Brain microvascular endothelial cell (primary cell): ENCODE results near the gene TEPSIN.

Experiments
- DNase-seq: peaks from one replicate; pipeline ENCODE4 v3.0.0-alpha.2; 2020
- H3K27ac ChIP-seq: fragments of 250-450 bp; sonication (Bioruptor Pico); 2 replicates; pipeline ENCODE4 v1.5.1; 2020; ENCODE audit warnings: mild to moderate bottlenecking, moderate library complexity
- H3K27me3 ChIP-seq: fragments of 250-450 bp; sonication (Bioruptor Pico); replicated peaks from 2 replicates; pipeline ENCODE4 v1.5.1; 2020; ENCODE audit warnings: mild to moderate bottlenecking
- H3K36me3 ChIP-seq: fragments of 250-450 bp; sonication (Bioruptor Pico); replicated peaks from 2 replicates; pipeline ENCODE4 v1.5.1; 2020; ENCODE audit warnings: mild to moderate bottlenecking
- H3K4me3 ChIP-seq: 2 replicates; pipeline ENCODE4 v1.5.1; 2011; ENCODE audit warnings: low read depth, mild to moderate bottlenecking, control low read depth, low read length, moderate library complexity
- CTCF ChIP-seq: IDR thresholded peaks from 2 replicates; pipeline ENCODE4 v1.5.1; 2011; ENCODE audit warnings: low read depth, mild to moderate bottlenecking, moderate library complexity, low read length, control low read depth, inconsistent platforms; ENCODE audit errors: missing control alignments
- in situ Hi-C: cut with HindIII; loops from 2 replicates; pipeline ENCODE4 v1.10.0; 2017; ENCODE audit warnings: low sequenced_read_pairs, low pct_ligation_motif_present

TEPSIN gene

DNA sequence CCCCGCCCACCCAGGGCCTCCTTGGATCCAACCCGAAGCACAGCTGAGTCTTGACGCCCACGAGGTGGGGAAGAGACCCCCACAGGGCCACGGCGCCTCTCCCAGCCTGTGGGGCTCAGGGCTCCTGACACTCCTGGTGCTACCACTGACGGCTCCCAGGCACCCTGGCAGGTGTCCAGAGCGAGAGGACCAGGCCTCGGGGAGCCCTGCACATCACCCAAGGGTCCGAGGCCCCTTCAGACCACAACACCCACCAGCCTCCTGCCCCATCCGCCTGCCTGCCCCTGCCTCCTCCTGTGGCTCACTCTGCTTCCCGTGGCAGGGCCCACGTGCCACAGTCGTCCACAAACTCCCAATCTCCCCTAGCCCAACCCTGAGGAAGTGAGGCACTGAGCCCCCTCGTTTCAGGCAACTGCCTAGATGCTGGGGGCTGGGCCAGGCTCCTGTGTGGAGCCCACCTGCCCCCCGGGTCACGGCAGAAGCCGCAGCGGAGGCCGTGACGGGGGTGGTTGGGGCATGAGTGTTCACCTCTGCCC, 44.6 kb downstream of the TEPSIN start:
- Histone ChIP-seq H3K4me3 (no peak overlapping the region), H3K27me3 (no peaks in the 10 kb centered on the region), H3K36me3 (no peaks in the 10 kb centered on the region), H3K27ac (no peak overlapping the region)
- in situ Hi-C loops = no loop called here
- no peak for DNase-seq
- no peak for TF ChIP-seq CTCF

DNA sequence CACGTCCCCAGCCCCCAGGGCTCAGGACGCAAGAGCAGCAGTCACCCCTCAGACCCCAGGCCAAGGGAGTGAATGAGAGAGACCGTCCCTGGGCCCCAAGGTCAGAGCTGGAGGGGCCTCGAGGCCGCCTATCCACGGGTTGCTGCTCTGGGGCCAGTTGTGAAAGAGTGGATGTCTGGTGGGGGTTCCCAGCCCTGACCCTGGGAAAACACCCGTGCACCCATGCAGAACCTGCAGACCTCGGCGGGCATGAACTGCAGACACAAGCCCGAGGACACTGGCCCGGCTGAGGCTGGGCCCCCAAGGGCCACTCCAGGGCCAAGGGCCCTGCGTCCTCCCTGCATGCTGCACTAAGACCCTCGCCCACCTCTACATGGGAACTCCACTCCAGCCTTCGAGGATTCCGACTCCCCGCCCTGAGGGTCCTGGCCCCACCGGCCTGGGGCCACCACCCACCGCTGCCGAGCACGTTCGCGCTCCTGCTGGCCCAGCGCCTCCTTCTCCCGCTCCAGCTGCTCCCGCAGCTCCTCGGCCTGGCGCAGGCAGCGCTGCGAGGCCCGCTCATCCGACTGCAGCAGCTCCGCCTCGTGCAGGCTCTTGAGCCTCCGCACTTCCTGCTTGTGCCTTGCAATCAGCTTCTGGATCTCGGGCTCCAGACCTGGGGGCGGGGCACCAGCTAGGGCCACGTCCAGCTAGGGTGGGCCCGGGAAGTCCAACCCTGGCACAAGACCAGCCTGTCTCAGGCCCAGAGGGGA, 45.2 kb downstream of the TEPSIN start:
- no peak overlapping the region for H3K4me3 ChIP-seq
- no peak for DNase-seq
- H3K36me3 ChIP-seq = no peaks in the 10 kb centered on the region

DNA sequence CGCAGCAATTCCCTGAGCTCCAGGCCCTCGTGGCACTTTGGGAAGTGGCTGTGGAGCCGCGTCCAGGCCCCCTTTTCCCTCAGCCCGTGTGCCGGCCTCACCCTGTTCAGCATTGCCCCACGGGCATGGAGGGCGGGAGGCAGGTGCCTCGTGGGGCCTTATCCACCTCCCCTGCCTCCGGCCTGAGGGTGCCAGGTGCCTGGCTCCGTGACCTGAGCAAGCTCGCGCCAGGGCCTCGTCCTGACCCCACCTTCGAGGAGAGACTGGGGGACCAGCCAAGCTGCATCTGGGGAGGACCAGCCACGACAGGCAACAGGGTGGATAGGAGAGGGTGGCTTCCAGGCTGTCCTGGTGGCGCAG, 45.8 kb downstream of the TEPSIN start:
- H3K27me3 ChIP-seq = no peaks in the 10 kb centered on the region
- no peak overlapping the region for H3K27ac ChIP-seq
- H3K36me3 ChIP-seq = no peaks in the 10 kb centered on the region
- H3K4me3 ChIP-seq = no peak overlapping the region
- in situ Hi-C loops = no loop called here
- DNase-seq = no peak
- no peak for TF ChIP-seq CTCF

More for the DNA sequence above, 45.2 kb downstream of the TEPSIN start:
- no peak overlapping the region for H3K27ac ChIP-seq
- no peaks in the 10 kb centered on the region for H3K27me3 ChIP-seq
- in situ Hi-C loops = no loop called here
- no peak for TF ChIP-seq CTCF

DNA sequence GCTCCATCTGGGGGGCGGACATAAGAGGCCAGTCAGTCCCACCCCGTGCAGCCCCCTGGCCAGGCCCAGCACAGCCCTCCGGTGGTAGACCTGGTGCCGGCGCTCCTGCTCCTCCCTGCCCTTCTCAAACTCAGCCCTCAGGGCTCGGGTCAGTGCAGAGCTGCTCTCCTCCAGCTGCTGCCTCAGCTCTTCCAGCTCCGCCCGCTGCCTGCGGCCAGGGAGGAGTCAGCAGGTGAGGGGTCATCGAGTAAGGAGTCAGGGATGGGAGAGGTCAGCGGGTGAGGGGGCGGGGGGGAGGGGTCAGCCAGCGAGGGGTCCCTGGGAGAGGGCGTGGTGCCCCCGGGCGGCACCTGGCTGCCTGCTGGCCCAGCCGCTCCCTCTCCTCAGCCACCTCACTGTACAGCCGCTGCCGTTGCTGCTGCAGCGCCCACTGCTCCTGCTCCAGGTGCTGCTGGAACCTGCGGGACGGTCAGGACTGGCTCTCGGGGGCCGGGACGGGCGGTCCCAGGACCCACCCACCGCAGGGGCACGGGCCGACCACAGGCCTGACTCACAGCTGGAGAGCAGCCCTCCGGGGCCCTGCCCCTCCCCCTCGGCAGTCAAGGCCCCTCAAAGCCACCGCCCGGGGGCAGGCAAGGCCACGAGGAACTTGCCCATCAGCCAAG, 46.3 kb downstream of the TEPSIN start:
- no peak overlapping the region for H3K4me3 ChIP-seq
- H3K36me3 ChIP-seq = no peaks in the 10 kb centered on the region
- no peaks in the 10 kb centered on the region for H3K27me3 ChIP-seq
- in situ Hi-C loops = no loop called here
- TF ChIP-seq CTCF = no peak
- DNase-seq = no peak
- H3K27ac ChIP-seq = no peak overlapping the region

DNA sequence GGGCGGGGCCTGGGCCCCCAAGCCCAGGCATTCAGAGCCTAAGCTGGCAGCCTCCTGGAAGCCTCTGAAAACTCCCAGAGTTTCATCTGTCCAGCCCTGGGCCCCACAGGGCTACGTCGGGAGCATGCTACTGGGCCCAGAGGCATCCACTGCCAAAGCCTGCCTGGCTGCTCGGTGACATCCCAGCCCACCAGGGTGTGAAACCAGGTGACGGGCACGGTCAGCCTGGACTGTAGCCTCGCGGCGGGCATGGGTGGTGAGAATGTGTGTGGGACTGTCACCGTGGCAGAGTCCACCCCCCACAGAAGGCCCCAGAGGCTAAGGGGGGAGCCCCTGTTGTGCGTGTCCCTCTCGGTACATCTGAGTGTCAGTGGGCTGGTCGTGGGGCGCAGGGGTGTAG, 47.2 kb downstream of the TEPSIN start:
- H3K4me3 ChIP-seq = no peak overlapping the region
- no peaks in the 10 kb centered on the region for H3K27me3 ChIP-seq
- DNase-seq = no peak
- H3K36me3 ChIP-seq = no peaks in the 10 kb centered on the region
- in situ Hi-C loops = no loop called here
- no peak for TF ChIP-seq CTCF
- no peak overlapping the region for H3K27ac ChIP-seq

DNA sequence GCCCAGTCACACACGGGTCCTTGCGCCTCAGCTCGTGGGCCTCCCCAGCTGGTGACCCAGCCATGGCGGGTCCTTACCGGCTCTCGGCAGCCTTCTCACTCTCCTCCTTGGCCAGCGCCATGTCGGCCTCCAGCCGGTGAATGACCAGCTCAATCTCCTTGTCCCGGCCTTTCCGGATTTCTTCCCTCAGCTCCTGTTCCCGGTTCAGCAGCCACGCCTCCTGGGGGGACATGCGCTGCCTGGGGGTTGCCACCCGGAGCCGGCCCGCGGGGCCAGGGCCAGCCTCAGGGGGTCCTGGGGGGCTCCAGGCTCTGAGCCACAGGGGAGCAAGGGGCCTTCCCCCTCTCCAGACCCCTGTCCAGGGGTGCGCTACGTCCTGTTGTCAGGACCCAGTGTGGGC, 47.7 kb downstream of the TEPSIN start:
- no peak overlapping the region for H3K4me3 ChIP-seq
- no peaks in the 10 kb centered on the region for H3K36me3 ChIP-seq
- DNase-seq = no peak
- no peak overlapping the region for H3K27ac ChIP-seq
- in situ Hi-C loops = no loop called here
- TF ChIP-seq CTCF = no peak
- no peaks in the 10 kb centered on the region for H3K27me3 ChIP-seq
